Activated CD8-positive, alpha-beta T cell treated with anti-CD3 and anti-CD28 coated beads, Interleukin-2, amount 10 ng/mL, durations not matched to agents 7 days and 5 days (primary cell): Measurements from ENCODE around the gene FUCA2. TPM values are rescaled to one million over a fixed set of nuclear protein-coding genes. Genes with fewer than 3 reads are reported as not detected.

ENCODE experiments used
- ATAC-seq: fragments of 150-1000 bp; cut with Tn5 transposase; one replicate; pipeline ENCODE4 v1.10.0; 2021; ENCODE audit warnings: moderate library complexity
- CTCF ChIA-PET: fragments of 350-600 bp; sonication (Branson Sonifier 250); formaldehyde crosslinking; loops from one replicate; lab custom pipeline; 2021; ENCODE audit warnings: antibody characterized with exemption; lab: Charles Lee
- POLR2A ChIA-PET: fragments of 350-600 bp; sonication (Branson Sonifier 250); formaldehyde crosslinking; loops from one replicate; lab custom pipeline; 2021; ENCODE audit warnings: antibody characterized with exemption; lab: Charles Lee
- DNase-seq: peaks from one replicate; pipeline ENCODE4 v3.0.0-alpha.2; 2020
- H3K27ac Mint-ChIP-seq: one replicate; pipeline ENCODE4 v1.8.0; 2021; ENCODE audit warnings: mild to moderate bottlenecking, mixed read lengths
- H3K27me3 Mint-ChIP-seq: one replicate; pipeline ENCODE4 v1.8.0; 2021; ENCODE audit warnings: low read depth, mixed read lengths
- H3K36me3 Mint-ChIP-seq: one replicate; pipeline ENCODE4 v1.8.0; 2021; ENCODE audit warnings: low read depth, mixed read lengths
- H3K4me1 Mint-ChIP-seq: one replicate; pipeline ENCODE4 v1.8.0; 2021; ENCODE audit warnings: low read depth, mixed read lengths
- H3K4me3 Mint-ChIP-seq: one replicate; pipeline ENCODE4 v1.8.0; 2021; ENCODE audit warnings: mild to moderate bottlenecking, mixed read lengths
- H3K9me3 Mint-ChIP-seq: one replicate; pipeline ENCODE4 v1.8.0; 2022; ENCODE audit warnings: mixed read lengths; ENCODE audit not compliant: insufficient read depth
- total RNA-seq, 2 experiments: library from RNA; stranded (reverse); gene quantifications; one replicate each; pipeline ENCODE4 v1.2.3, GENCODE V29; 2021

FUCA2 gene
- total RNA-seq, 2 experiments from 2014 or later, result 10.7 to 13.8 TPM

GRCh38 chr6:143545976-143546547 lies 34.5 kb upstream of the FUCA2 start:
- POLR2A ChIA-PET, result interaction anchor here (0.7 to 1.0 kb wide), 4 partner anchors 9 to 95 kb away, joined by 3 to 4 read pairs (median 4); partner anchors contain the start of genes ADAT2, FUCA2 and PEX3
- Mint-ChIP-seq H3K27ac (peak overlapping the region; percentile 73), H3K27me3 (no peaks in the 10 kb centered on the region), H3K4me1 (peaks cover 50% of the 10 kb centered on the region), H3K36me3 (peaks cover 3% of the 10 kb centered on the region), H3K4me3 (peak overlapping the region; percentile 53), H3K9me3 (no peaks in the 10 kb centered on the region)
- ATAC-seq (peak; percentile 47), DNase-seq (no peak)
- CTCF ChIA-PET, result interaction anchor here (1.0 to 1.8 kb wide), 3 partner anchors 29 to 394 kb away, joined by 3 to 8 read pairs (median 5); no protein-coding TSS in a partner anchor

- peak; percentile 16 for ATAC-seq
- peak overlapping the region; percentile 73 for H3K27ac Mint-ChIP-seq
- H3K4me1 Mint-ChIP-seq, result peaks cover 56% of the 10 kb centered on the region
- peak overlapping the region; percentile 53 for H3K4me3 Mint-ChIP-seq
- no peaks in the 10 kb centered on the region for H3K9me3 Mint-ChIP-seq
- ChIA-PET POLR2A (interaction anchor here (0.7 to 1.7 kb wide), 2 partner anchors 9 to 12 kb away, joined by 3 to 5 read pairs; no protein-coding TSS in a partner anchor), CTCF (interaction anchor here (1.7 kb wide), 1 partner anchor 32 kb away, joined by 8 read pairs; no protein-coding TSS in a partner anchor)
- peaks cover 3% of the 10 kb centered on the region for H3K36me3 Mint-ChIP-seq
- DNase-seq, result no peak
- no peaks in the 10 kb centered on the region for H3K27me3 Mint-ChIP-seq
These were observed 33.6 kb upstream of the FUCA2 start for GRCh38 chr6:143545165-143545564.

- H3K9me3 Mint-ChIP-seq, result no peaks in the 10 kb centered on the region
- ChIA-PET POLR2A (interaction anchor here (1.7 kb wide), 1 partner anchor 8 kb away, joined by 5 read pairs; no protein-coding TSS in a partner anchor), CTCF (no interaction called here)
- H3K4me3 Mint-ChIP-seq, result no peak overlapping the region
- ATAC-seq, result no peak
- peaks cover 60% of the 10 kb centered on the region for H3K4me1 Mint-ChIP-seq
- H3K27ac Mint-ChIP-seq, result no peak overlapping the region
- DNase-seq, result no peak
- peaks cover 3% of the 10 kb centered on the region for H3K36me3 Mint-ChIP-seq
- H3K27me3 Mint-ChIP-seq, result no peaks in the 10 kb centered on the region
These were observed 32.6 kb upstream of the FUCA2 start for GRCh38 chr6:143544011-143544696.

- ATAC-seq (no peak), DNase-seq (no peak)
- peaks cover 59% of the 10 kb centered on the region for H3K4me1 Mint-ChIP-seq
- H3K4me3 Mint-ChIP-seq, result no peak overlapping the region
- H3K36me3 Mint-ChIP-seq, result peaks cover 3% of the 10 kb centered on the region
- no peak overlapping the region for H3K27ac Mint-ChIP-seq
- CTCF ChIA-PET, result interaction anchor here (0.9 kb wide), 2 partner anchors 13 to 25 kb away, joined by 3 read pairs; no protein-coding TSS in a partner anchor
- H3K27me3 Mint-ChIP-seq, result no peaks in the 10 kb centered on the region
- POLR2A ChIA-PET, result no interaction called here
- no peaks in the 10 kb centered on the region for H3K9me3 Mint-ChIP-seq
These were observed 31.9 kb upstream of the FUCA2 start for GRCh38 chr6:143543435-143543834.

- no peak for DNase-seq
- no peaks in the 10 kb centered on the region for H3K27me3 Mint-ChIP-seq
- no peak overlapping the region for H3K27ac Mint-ChIP-seq
- ATAC-seq, result no peak
- H3K4me1 Mint-ChIP-seq, result peaks cover 63% of the 10 kb centered on the region
- H3K36me3 Mint-ChIP-seq, result peaks cover 3% of the 10 kb centered on the region
- ChIA-PET CTCF (interaction anchor here (0.9 kb wide), 2 partner anchors 13 to 26 kb away, joined by 3 read pairs; no protein-coding TSS in a partner anchor), POLR2A (no interaction called here)
- no peak overlapping the region for H3K4me3 Mint-ChIP-seq
- H3K9me3 Mint-ChIP-seq, result no peaks in the 10 kb centered on the region
These were observed 31.4 kb upstream of the FUCA2 start for GRCh38 chr6:143542888-143543287.

GRCh38 chr6:143540192-143540591 lies 28.7 kb upstream of the FUCA2 start:
- ChIA-PET CTCF (interaction anchor here (4.7 kb wide), 1 partner anchor 27 kb away, joined by 15 read pairs; no protein-coding TSS in a partner anchor), POLR2A (no interaction called here)
- ATAC-seq, result no peak
- Mint-ChIP-seq H3K36me3 (peaks cover 3% of the 10 kb centered on the region), H3K27ac (peak overlapping the region; percentile 25), H3K4me3 (no peak overlapping the region), H3K4me1 (peaks cover 57% of the 10 kb centered on the region), H3K27me3 (no peaks in the 10 kb centered on the region), H3K9me3 (no peaks in the 10 kb centered on the region)
- no peak for DNase-seq

GRCh38 chr6:143539734-143540133 lies 28.2 kb upstream of the FUCA2 start:
- DNase-seq, result no peak
- H3K27ac Mint-ChIP-seq, result peak overlapping the region; percentile 25
- POLR2A ChIA-PET, result no interaction called here
- no peaks in the 10 kb centered on the region for H3K9me3 Mint-ChIP-seq
- no peak for ATAC-seq
- H3K4me3 Mint-ChIP-seq, result no peak overlapping the region
- CTCF ChIA-PET, result interaction anchor here (4.7 kb wide), 1 partner anchor 26 kb away, joined by 15 read pairs; no protein-coding TSS in a partner anchor
- H3K4me1 Mint-ChIP-seq, result peaks cover 53% of the 10 kb centered on the region
- H3K27me3 Mint-ChIP-seq, result no peaks in the 10 kb centered on the region
- no peaks in the 10 kb centered on the region for H3K36me3 Mint-ChIP-seq

GRCh38 chr6:143539106-143539505 lies 27.6 kb upstream of the FUCA2 start:
- POLR2A ChIA-PET, result interaction anchor here (0.6 to 1.6 kb wide), 2 partner anchors 11 to 941 kb away, joined by 4 to 7 read pairs; no protein-coding TSS in a partner anchor
- H3K36me3 Mint-ChIP-seq, result no peaks in the 10 kb centered on the region
- ATAC-seq (no peak), DNase-seq (no peak)
- no peaks in the 10 kb centered on the region for H3K9me3 Mint-ChIP-seq
- no peaks in the 10 kb centered on the region for H3K27me3 Mint-ChIP-seq
- CTCF ChIA-PET, result interaction anchor here (0.9 to 4.7 kb wide), 4 partner anchors 10 to 304 kb away, joined by 3 to 15 read pairs (median 4); partner anchors contain the start of gene LTV1
- peaks cover 48% of the 10 kb centered on the region for H3K4me1 Mint-ChIP-seq
- no peak overlapping the region for H3K27ac Mint-ChIP-seq
- H3K4me3 Mint-ChIP-seq, result peak overlapping the region; percentile 84

- ATAC-seq, result no peak
- no peaks in the 10 kb centered on the region for H3K27me3 Mint-ChIP-seq
- peak overlapping the region; percentile 71 for H3K27ac Mint-ChIP-seq
- H3K9me3 Mint-ChIP-seq, result no peaks in the 10 kb centered on the region
- no peaks in the 10 kb centered on the region for H3K36me3 Mint-ChIP-seq
- no peak for DNase-seq
- H3K4me3 Mint-ChIP-seq, result peak overlapping the region; percentile 84
- ChIA-PET CTCF (interaction anchor here (0.9 to 4.7 kb wide), 6 partner anchors 9 to 305 kb away, joined by 3 to 15 read pairs (median 4); partner anchors contain the start of gene LTV1), POLR2A (interaction anchor here (0.8 to 1.6 kb wide), 2 partner anchors 11 to 88 kb away, joined by 4 to 7 read pairs; partner anchors contain the start of genes ADAT2 and PEX3)
- peaks cover 45% of the 10 kb centered on the region for H3K4me1 Mint-ChIP-seq
These were observed 26.9 kb upstream of the FUCA2 start for GRCh38 chr6:143538374-143538773.

- ChIA-PET POLR2A (interaction anchor here (0.8 to 1.6 kb wide), 6 partner anchors 8 to 87 kb away, joined by 3 to 9 read pairs (median 4); partner anchors contain the start of genes ADAT2, FUCA2 and PEX3), CTCF (interaction anchor here (0.7 to 1.5 kb wide), 4 partner anchors 8 to 405 kb away, joined by 3 to 9 read pairs (median 3); no protein-coding TSS in a partner anchor)
- Mint-ChIP-seq H3K27me3 (no peaks in the 10 kb centered on the region), H3K27ac (peak overlapping the region; percentile 71), H3K4me1 (peaks cover 35% of the 10 kb centered on the region), H3K9me3 (no peaks in the 10 kb centered on the region), H3K4me3 (peak overlapping the region; percentile 84), H3K36me3 (no peaks in the 10 kb centered on the region)
- ATAC-seq (peak; percentile 80), DNase-seq (peak; percentile 72)
These were observed 25.6 kb upstream of the FUCA2 start for GRCh38 chr6:143536866-143537691.
